ENCODE results near the gene KNSTRN. TPM values are rescaled to one million over a fixed set of nuclear protein-coding genes. Genes with fewer than 3 reads are reported as not detected.

Gene KNSTRN
- total and polyA plus RNA-seq, 2 of the 13 experiments (the other 11 are each of a cell fraction or from before 2014, with no cell fraction given), result 20.3 to 62.3 TPM

DNA sequence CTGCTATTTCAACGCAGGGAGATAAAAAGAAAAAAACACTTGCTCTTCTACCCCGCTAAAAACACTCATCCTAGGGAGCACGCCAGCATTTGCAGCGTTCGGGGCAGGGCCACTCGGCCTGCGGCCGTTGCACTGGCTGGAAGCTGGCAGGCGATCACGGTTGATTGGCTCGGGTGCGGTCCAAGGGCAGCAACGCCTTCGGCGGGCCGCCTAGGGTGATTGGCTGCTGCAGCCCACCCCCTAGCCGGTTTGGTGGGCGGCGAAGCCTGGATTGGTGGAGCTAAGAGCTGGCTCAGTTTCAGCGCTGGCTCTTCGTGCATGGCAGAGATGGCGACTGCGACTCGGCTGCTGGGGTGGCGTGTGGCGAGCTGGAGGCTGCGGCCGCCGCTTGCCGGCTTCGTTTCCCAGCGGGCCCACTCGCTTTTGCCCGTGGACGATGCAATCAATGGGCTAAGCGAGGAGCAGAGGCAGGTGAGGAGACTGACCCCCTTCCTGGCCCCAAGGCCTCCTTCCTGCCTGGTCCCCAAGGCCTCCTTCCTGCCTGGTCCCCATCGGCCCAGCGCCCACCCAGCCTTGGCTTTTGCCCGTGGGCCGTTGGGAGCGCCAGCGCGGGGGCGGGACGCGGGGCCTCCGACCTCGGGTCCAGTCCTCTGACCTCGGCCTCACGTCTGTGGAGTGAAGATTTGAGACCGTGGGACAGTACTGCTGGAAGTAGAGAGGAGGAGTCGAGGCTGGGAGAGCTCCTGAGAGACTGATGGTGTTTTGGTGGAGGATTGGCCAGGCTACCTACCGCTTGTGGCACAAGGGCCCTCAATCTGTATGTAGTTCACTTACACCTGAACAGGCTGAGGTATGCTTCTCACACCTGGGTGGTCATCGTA lies 23.2 kb downstream of the KNSTRN start, which contains the start of gene IVD (continued):
- TF ChIP-seq, protein P1, sequence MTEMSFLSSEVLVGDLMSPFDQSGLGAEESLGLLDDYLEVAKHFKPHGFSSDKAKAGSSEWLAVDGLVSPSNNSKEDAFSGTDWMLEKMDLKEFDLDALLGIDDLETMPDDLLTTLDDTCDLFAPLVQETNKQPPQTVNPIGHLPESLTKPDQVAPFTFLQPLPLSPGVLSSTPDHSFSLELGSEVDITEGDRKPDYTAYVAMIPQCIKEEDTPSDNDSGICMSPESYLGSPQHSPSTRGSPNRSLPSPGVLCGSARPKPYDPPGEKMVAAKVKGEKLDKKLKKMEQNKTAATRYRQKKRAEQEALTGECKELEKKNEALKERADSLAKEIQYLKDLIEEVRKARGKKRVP (CRISPR knock-in tag; IDR thresholded peaks at IDR 0.05), result peak in 1 of 2 experiments; percentile 26; a peak in 1 of 4 replicates
- TF ChIP-seq EZH2 (conservative IDR thresholded peaks at IDR 0.05; ENCODE audit: low read depth, low read length) (no peak), ZNF552 (CRISPR knock-in tag; IDR thresholded peaks at IDR 0.05; ENCODE audit: borderline replicate concordance) (peak; percentile 83; the same call in 1 of the 2 replicates), POLR2AphosphoS5 (IDR thresholded peaks at IDR 0.05; ENCODE audit: low read depth, low read length) (peak; percentile 91), IRF2 (CRISPR knock-in tag; IDR thresholded peaks at IDR 0.05) (peak; percentile 16; the same call in 1 of the 2 replicates), U2AF2 (IDR thresholded peaks at IDR 0.05; ENCODE audit: low read depth, low read length) (no peak), FOXK2 (IDR thresholded peaks at IDR 0.05) (no peak), ZNF543 (CRISPR knock-in tag; IDR thresholded peaks at IDR 0.05) (0 out of 2 replicates have a peak, but pooled peaks have one; percentile 32), ZNF343 (CRISPR knock-in tag; IDR thresholded peaks at IDR 0.05) (peak; percentile 73; the same call in 1 of the 2 replicates), RBFOX2 (IDR thresholded peaks at IDR 0.05; ENCODE audit: low read depth, low read length) (peak; percentile 98), POLR2A (IDR thresholded peaks at IDR 0.05; ENCODE audit: insufficient read depth in 1 of 2, low read depth in 2 of 2, low read length in 2 of 2) (peak; percentile 86 to 96), ZNF121 (CRISPR knock-in tag; IDR thresholded peaks at IDR 0.05) (0 out of 2 replicates have a peak, but pooled peaks have one; percentile 38), ZNF558 (CRISPR knock-in tag; IDR thresholded peaks at IDR 0.05; ENCODE audit: borderline replicate concordance) (no peak), XBP1 (CRISPR knock-in tag; IDR thresholded peaks at IDR 0.05) (no peak)
- TF ChIP-seq, protein P2, sequence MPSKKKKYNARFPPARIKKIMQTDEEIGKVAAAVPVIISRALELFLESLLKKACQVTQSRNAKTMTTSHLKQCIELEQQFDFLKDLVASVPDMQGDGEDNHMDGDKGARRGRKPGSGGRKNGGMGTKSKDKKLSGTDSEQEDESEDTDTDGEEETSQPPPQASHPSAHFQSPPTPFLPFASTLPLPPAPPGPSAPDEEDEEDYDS (CRISPR knock-in tag; IDR thresholded peaks at IDR 0.05), result peak; percentile 88; the same call in 1 of the 2 replicates
- TF ChIP-seq, protein P3, sequence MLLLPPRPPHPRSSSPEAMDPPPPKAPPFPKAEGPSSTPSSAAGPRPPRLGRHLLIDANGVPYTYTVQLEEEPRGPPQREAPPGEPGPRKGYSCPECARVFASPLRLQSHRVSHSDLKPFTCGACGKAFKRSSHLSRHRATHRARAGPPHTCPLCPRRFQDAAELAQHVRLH (CRISPR knock-in tag; IDR thresholded peaks at IDR 0.05; ENCODE audit: borderline replicate concordance, low read depth), result 0 out of 2 replicates have a peak, but pooled peaks have one; percentile 66
- TF ChIP-seq, protein P4, sequence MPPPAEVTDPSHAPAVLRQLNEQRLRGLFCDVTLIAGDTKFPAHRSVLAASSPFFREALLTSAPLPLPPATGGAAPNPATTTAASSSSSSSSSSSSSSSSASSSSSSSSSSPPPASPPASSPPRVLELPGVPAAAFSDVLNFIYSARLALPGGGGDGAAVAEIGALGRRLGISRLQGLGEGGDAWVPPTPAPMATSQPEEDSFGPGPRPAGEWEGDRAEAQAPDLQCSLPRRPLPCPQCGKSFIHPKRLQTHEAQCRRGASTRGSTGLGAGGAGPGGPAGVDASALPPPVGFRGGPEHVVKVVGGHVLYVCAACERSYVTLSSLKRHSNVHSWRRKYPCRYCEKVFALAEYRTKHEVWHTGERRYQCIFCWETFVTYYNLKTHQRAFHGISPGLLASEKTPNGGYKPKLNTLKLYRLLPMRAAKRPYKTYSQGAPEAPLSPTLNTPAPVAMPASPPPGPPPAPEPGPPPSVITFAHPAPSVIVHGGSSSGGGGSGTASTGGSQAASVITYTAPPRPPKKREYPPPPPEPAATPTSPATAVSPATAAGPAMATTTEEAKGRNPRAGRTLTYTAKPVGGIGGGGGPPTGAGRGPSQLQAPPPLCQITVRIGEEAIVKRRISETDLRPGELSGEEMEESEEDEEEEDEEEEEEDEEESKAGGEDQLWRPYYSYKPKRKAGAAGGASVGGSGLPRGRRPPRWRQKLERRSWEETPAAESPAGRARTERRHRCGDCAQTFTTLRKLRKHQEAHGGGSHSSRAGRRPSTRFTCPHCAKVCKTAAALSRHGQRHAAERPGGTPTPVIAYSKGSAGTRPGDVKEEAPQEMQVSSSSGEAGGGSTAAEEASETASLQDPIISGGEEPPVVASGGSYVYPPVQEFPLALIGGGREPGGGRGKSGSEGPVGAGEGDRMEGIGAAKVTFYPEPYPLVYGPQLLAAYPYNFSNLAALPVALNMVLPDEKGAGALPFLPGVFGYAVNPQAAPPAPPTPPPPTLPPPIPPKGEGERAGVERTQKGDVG (CRISPR knock-in tag; IDR thresholded peaks at IDR 0.05; ENCODE audit: borderline replicate concordance), result 0 out of 2 replicates have a peak, but pooled peaks have one; percentile 52
- TF ChIP-seq, protein P5, sequence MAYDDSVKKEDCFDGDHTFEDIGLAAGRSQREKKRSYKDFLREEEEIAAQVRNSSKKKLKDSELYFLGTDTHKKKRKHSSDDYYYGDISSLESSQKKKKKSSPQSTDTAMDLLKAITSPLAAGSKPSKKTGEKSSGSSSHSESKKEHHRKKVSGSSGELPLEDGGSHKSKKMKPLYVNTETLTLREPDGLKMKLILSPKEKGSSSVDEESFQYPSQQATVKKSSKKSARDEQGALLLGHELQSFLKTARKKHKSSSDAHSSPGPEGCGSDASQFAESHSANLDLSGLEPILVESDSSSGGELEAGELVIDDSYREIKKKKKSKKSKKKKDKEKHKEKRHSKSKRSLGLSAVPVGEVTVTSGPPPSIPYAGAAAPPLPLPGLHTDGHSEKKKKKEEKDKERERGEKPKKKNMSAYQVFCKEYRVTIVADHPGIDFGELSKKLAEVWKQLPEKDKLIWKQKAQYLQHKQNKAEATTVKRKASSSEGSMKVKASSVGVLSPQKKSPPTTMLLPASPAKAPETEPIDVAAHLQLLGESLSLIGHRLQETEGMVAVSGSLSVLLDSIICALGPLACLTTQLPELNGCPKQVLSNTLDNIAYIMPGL (CRISPR knock-in tag; IDR thresholded peaks at IDR 0.05; ENCODE audit: borderline replicate concordance in 1 of 2, low read depth in 1 of 2), result peak; percentile 63 to 74; a peak in 3 of 4 replicates
- TF ChIP-seq, protein P6, sequence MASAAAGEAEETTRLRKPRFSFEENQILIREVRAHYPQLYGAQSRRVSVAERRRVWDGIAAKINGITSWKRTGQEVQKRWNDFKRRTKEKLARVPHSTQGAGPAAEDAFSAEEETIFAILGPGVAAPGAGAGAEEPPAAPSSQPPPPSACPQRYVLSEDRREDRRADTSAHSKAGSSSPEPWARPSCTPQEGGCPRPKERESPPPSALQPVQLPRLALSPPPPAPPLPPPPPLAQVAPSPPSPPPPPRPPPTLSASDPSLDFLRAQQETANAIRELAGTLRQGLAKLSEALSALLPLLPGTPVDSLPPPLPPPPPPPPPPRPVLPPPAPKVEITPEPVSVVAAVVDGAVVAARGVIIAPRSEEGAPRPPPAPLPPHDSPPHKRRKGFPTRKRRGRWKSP (CRISPR knock-in tag; IDR thresholded peaks at IDR 0.05), result peak; percentile 62; the same call in 1 of the 2 replicates
- TF ChIP-seq, protein P7, sequence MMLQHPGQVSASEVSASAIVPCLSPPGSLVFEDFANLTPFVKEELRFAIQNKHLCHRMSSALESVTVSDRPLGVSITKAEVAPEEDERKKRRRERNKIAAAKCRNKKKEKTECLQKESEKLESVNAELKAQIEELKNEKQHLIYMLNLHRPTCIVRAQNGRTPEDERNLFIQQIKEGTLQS (CRISPR knock-in tag; IDR thresholded peaks at IDR 0.05), result no peak
